PC-3 (cell line): ENCODE data around the gene SLC25A17.

Source experiments
- CTCF ChIP-seq: fragments of 300-600 bp; sonication (generic); conservative IDR thresholded peaks from 2 replicates; pipeline ENCODE4 v1.5.1; 2017; ENCODE audit warnings: antibody characterized with exemption, low read depth, mild to moderate bottlenecking, low read length
- EZH2 ChIP-seq: fragments of 300-600 bp; sonication (generic); IDR thresholded peaks from one replicate; pipeline ENCODE4 v1.6.1; 2017; ENCODE audit warnings: antibody characterized with exemption, mild to moderate bottlenecking, low read length; ENCODE audit not compliant: unreplicated experiment

GRCh38 chr22:40803321-40803720, 15.8 kb downstream of the SLC25A17 start:
- no peak for TF ChIP-seq CTCF
- TF ChIP-seq EZH2, result no peak
